ENCODE measurements around the gene NFAM1. TPM values are rescaled to one million over a fixed set of nuclear protein-coding genes. Genes with fewer than 3 reads are reported as not detected.

The NFAM1 gene
- total and polyA plus RNA-seq, 4 donors = 0.36 to 3.8 (median 2.6) TPM

DNA sequence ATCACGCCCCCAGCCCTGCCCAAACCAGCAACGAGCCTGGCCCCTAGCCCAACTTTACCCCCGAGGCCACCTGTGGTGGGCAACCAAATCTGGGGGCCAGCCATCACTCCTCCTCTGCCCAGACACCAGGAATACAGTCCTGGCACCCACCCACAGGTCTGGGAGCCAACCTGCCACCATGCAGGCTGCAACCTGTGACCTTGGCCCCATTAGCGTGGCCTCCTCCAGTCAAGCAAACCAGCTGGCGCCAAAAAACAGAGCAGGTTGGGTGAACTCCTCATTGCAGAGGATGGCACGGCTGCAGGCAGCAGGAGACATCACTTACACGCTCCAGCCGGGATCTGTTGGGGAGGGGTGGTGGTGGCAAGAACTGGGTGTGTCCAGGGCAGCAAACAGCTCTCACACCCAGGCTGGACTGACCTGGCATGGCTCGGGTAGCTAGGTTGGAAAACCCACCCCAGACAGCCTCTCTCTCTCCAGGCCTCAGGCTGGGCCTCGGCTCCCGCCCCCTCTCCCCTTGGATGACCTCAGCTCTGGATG, 96.3 kb downstream of the NFAM1 start:
- no peaks in the 10 kb centered on the region for H3K9me3 ChIP-seq (ENCODE audit: control insufficient read depth in 4 of 4, low read length in 3 of 4)
- no peak overlapping the region for H3K27ac ChIP-seq (ENCODE audit: low read depth in 1 of 2, low read length in 2 of 2)
- 61% methylated on average over 11 of the region's 11 CpGs for WGBS
- no peak for DNase-seq (ENCODE audit: low spot score)
- H3K4me1 ChIP-seq (ENCODE audit: control insufficient read depth in 4 of 4, insufficient read depth in 4 of 4, low read length in 3 of 4) = peaks cover 0 to 17% (median 6%) of the 10 kb centered on the region in 4 donors
- no peak overlapping the region for H3K9ac ChIP-seq (ENCODE audit: low read depth in 1 of 2, low read length in 2 of 2)
- H3K36me3 ChIP-seq (ENCODE audit: control insufficient read depth in 4 of 4, insufficient read depth in 3 of 4, low read depth in 1 of 4, low read length in 3 of 4) = no peaks in the 10 kb centered on the region
- no peaks in the 10 kb centered on the region for H3K27me3 ChIP-seq (ENCODE audit: control insufficient read depth in 4 of 4, insufficient read depth in 4 of 4, low read length in 3 of 4)
- H3K4me3 ChIP-seq (ENCODE audit: low read depth in 1 of 3, low read length in 3 of 3) = no peak overlapping the region
- TF ChIP-seq JUND (IDR thresholded peaks at IDR 0.05) (no peak), RAD21 (IDR thresholded peaks at IDR 0.05) (no peak), TAF1 (conservative IDR thresholded peaks at IDR 0.05) (no peak), HNF4G (IDR thresholded peaks at IDR 0.05) (no peak)
- TF ChIP-seq, protein P1, sequence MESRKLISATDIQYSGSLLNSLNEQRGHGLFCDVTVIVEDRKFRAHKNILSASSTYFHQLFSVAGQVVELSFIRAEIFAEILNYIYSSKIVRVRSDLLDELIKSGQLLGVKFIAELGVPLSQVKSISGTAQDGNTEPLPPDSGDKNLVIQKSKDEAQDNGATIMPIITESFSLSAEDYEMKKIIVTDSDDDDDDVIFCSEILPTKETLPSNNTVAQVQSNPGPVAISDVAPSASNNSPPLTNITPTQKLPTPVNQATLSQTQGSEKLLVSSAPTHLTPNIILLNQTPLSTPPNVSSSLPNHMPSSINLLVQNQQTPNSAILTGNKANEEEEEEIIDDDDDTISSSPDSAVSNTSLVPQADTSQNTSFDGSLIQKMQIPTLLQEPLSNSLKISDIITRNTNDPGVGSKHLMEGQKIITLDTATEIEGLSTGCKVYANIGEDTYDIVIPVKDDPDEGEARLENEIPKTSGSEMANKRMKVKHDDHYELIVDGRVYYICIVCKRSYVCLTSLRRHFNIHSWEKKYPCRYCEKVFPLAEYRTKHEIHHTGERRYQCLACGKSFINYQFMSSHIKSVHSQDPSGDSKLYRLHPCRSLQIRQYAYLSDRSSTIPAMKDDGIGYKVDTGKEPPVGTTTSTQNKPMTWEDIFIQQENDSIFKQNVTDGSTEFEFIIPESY (IDR thresholded peaks at IDR 0.05) = no peak
- TF ChIP-seq, protein P2, sequence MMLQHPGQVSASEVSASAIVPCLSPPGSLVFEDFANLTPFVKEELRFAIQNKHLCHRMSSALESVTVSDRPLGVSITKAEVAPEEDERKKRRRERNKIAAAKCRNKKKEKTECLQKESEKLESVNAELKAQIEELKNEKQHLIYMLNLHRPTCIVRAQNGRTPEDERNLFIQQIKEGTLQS (IDR thresholded peaks at IDR 0.05) = no peak

DNA sequence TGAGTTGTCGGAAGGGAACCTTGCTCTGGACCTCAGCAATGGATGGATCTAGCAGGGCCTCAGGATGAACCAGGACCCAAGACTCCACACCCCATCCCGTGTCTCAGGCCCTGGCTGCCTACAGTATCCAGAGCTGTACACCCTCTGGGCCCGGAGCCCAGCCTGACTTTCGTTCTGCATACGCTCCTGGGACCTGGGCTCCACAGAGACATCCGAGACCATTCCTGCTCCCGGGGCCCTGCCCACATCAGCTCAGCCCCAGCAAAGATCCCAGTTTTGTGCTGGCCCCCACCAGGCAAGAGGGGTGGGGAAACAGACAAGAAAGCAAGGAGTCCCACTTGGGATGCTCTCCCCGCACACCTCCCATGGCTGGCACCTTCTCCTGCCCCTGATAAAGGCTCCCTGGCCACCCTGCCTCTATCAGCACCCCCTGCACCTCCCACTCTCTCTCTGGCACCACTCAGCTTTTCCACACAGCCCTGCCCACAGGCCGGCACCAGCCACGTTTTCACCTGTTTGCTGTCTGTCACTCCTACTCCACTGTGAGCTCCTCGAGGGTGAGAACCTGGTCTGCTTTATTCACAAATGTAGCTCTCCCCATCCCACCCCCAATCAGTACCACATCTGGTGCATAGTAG, 97.2 kb downstream of the NFAM1 start:
- 83% methylated on average over 11 of the region's 11 CpGs for WGBS
- DNase-seq (ENCODE audit: low spot score) = no peak

More for the DNA sequence above, 97.2 kb downstream of the NFAM1 start:
- Histone ChIP-seq H3K27me3 (ENCODE audit: control insufficient read depth in 4 of 4, insufficient read depth in 4 of 4, low read length in 3 of 4) (no peaks in the 10 kb centered on the region), H3K9me3 (ENCODE audit: control insufficient read depth in 4 of 4, low read length in 3 of 4) (no peaks in the 10 kb centered on the region), H3K9ac (ENCODE audit: low read depth in 1 of 2, low read length in 2 of 2) (no peak overlapping the region), H3K27ac (ENCODE audit: low read depth in 1 of 2, low read length in 2 of 2) (no peak overlapping the region), H3K4me1 (ENCODE audit: control insufficient read depth in 4 of 4, insufficient read depth in 4 of 4, low read length in 3 of 4) (peaks cover 0 to 17% (median 6%) of the 10 kb centered on the region in 4 donors), H3K4me3 (ENCODE audit: low read depth in 1 of 3, low read length in 3 of 3) (no peak overlapping the region), H3K36me3 (ENCODE audit: control insufficient read depth in 4 of 4, insufficient read depth in 3 of 4, low read depth in 1 of 4, low read length in 3 of 4) (no peaks in the 10 kb centered on the region)
- TF ChIP-seq, protein P3, sequence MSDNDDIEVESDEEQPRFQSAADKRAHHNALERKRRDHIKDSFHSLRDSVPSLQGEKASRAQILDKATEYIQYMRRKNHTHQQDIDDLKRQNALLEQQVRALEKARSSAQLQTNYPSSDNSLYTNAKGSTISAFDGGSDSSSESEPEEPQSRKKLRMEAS (IDR thresholded peaks at IDR 0.05) = no peak
- TF ChIP-seq HNF4A (conservative IDR thresholded peaks at IDR 0.05) (no peak), EGR1 (IDR thresholded peaks at IDR 0.05; ENCODE audit: low read depth in 2 of 2) (no peak), SP1 (IDR thresholded peaks at IDR 0.05) (no peak), GABPA (IDR thresholded peaks at IDR 0.05 in 1 of 2, conservative IDR thresholded peaks at IDR 0.05 in 1 of 2) (no peak), YY1 (IDR thresholded peaks at IDR 0.05) (no peak), JUND (IDR thresholded peaks at IDR 0.05) (no peak), RAD21 (IDR thresholded peaks at IDR 0.05) (no peak), FOXA2 (IDR thresholded peaks at IDR 0.05) (no peak), HNF4G (IDR thresholded peaks at IDR 0.05) (no peak), FOXA1 (IDR thresholded peaks at IDR 0.05) (no peak), NR2F2 (IDR thresholded peaks at IDR 0.05) (no peak), RXRA (IDR thresholded peaks at IDR 0.05) (no peak)
- TF ChIP-seq, protein P4, sequence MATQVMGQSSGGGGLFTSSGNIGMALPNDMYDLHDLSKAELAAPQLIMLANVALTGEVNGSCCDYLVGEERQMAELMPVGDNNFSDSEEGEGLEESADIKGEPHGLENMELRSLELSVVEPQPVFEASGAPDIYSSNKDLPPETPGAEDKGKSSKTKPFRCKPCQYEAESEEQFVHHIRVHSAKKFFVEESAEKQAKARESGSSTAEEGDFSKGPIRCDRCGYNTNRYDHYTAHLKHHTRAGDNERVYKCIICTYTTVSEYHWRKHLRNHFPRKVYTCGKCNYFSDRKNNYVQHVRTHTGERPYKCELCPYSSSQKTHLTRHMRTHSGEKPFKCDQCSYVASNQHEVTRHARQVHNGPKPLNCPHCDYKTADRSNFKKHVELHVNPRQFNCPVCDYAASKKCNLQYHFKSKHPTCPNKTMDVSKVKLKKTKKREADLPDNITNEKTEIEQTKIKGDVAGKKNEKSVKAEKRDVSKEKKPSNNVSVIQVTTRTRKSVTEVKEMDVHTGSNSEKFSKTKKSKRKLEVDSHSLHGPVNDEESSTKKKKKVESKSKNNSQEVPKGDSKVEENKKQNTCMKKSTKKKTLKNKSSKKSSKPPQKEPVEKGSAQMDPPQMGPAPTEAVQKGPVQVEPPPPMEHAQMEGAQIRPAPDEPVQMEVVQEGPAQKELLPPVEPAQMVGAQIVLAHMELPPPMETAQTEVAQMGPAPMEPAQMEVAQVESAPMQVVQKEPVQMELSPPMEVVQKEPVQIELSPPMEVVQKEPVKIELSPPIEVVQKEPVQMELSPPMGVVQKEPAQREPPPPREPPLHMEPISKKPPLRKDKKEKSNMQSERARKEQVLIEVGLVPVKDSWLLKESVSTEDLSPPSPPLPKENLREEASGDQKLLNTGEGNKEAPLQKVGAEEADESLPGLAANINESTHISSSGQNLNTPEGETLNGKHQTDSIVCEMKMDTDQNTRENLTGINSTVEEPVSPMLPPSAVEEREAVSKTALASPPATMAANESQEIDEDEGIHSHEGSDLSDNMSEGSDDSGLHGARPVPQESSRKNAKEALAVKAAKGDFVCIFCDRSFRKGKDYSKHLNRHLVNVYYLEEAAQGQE (IDR thresholded peaks at IDR 0.05) = no peak
- TF ChIP-seq, protein P1 (IDR thresholded peaks at IDR 0.05) = no peak
- TF ChIP-seq, protein P5, sequence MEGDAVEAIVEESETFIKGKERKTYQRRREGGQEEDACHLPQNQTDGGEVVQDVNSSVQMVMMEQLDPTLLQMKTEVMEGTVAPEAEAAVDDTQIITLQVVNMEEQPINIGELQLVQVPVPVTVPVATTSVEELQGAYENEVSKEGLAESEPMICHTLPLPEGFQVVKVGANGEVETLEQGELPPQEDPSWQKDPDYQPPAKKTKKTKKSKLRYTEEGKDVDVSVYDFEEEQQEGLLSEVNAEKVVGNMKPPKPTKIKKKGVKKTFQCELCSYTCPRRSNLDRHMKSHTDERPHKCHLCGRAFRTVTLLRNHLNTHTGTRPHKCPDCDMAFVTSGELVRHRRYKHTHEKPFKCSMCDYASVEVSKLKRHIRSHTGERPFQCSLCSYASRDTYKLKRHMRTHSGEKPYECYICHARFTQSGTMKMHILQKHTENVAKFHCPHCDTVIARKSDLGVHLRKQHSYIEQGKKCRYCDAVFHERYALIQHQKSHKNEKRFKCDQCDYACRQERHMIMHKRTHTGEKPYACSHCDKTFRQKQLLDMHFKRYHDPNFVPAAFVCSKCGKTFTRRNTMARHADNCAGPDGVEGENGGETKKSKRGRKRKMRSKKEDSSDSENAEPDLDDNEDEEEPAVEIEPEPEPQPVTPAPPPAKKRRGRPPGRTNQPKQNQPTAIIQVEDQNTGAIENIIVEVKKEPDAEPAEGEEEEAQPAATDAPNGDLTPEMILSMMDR (IDR thresholded peaks at IDR 0.05; ENCODE audit: low read depth, low read length, missing input control) = no peak
- TF ChIP-seq, protein P2 (IDR thresholded peaks at IDR 0.05) = no peak

Data from liver (tissue), 9 donors.